ENCODE results near the gene GSS. TPM values are rescaled to one million over a fixed set of nuclear protein-coding genes. Genes with fewer than 3 reads are reported as not detected.

GSS gene
- total RNA-seq, 1 experiment from 2014 or later, result 95.9 TPM

DNA sequence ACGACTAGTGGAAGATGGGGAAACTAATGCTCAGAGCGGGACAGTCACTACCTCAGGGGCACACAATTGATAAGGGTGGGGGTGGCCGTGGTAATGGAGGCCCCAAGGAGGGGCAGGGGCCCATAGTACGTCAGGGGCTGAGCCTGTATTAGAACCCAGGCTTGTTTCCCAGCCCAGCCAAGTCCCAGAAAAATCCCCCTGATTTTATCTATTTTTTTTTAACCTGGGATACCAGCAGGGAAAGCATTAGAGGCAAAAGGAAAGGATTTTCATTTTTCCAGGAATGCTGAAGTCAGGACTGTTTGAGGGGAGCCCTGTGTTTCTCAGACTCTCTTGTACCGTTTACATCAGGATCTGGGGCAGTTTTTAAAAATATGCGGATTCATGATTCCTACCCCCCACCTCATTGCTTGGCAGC is 444 bp upstream of the GSS start:
- no TSS peak for BruUV-seq (replicated peaks)
- peak overlapping the region; percentile 90 for H3K4me2 ChIP-seq (ENCODE audit: low read length)
- ChIA-PET POLR2A (ENCODE audit: unreplicated experiment) (interaction anchor here (0.6 to 1.0 kb wide), 3 partner anchors 81 to 919 kb away, joined by 4 to 5 read pairs (median 4); no protein-coding TSS in a partner anchor), CTCF (interaction anchor here (0.5 to 1.5 kb wide), 7 partner anchors 15 to 307 kb away, joined by 3 to 30 read pairs (median 7); partner anchors contain the start of genes ACSS2 and GGT7)
- H3K79me2 ChIP-seq (ENCODE audit: low read length), result peaks cover 22% of the 10 kb centered on the region
- H4K20me1 ChIP-seq (ENCODE audit: low read length), result no peaks in the 10 kb centered on the region
- H3K4me1 ChIP-seq (ENCODE audit: insufficient read depth, low read length), result peaks cover 17% of the 10 kb centered on the region
- H3F3A ChIP-seq (ENCODE audit: low read length, unreplicated experiment), result no peaks in the 10 kb centered on the region
- DNase-seq (no peak), ATAC-seq (no peak)
- no peak for TF ChIP-seq EZH2 (IDR thresholded peaks at IDR 0.05; ENCODE audit: low read length, unreplicated experiment)
- intact Hi-C loops (cut with micrococcal nuclease), result no loop called here
- no peaks in the 10 kb centered on the region for H3K27me3 ChIP-seq (ENCODE audit: low read length)
- H3K9me2 ChIP-seq (replicated peaks; ENCODE audit: low read length), result no peaks in the 10 kb centered on the region
- no peak overlapping the region for H3K27ac ChIP-seq (ENCODE audit: low read length)
- H3K9me3 ChIP-seq (ENCODE audit: low read length), result no peaks in the 10 kb centered on the region
- H2AFZ ChIP-seq (ENCODE audit: low read length), result peak overlapping the region; percentile 80
- peak overlapping the region; percentile 89 for H3K9ac ChIP-seq (ENCODE audit: low read length)
- no peaks in the 10 kb centered on the region for H3K36me3 ChIP-seq (ENCODE audit: low read depth, low read length)
- H3K4me3 ChIP-seq (ENCODE audit: low read length), result peak overlapping the region; percentile 76

DNA sequence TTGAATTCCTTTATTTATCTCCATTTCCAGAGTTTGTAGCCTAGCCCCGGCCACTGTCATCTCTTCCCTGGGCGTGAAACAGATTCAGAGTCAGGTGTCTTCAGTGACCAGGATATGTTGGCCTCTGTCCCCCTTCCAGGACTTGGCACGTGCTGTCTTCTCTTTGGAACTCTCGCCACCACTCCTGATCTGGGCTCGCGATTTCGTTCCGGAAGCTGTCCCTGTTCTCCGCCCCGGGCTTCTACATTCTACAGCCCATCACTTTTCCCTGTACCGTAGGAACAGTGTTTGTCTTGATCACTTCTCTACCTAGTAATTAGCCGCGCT is 739 bp downstream of the GSS start:
- H3K9me3 ChIP-seq (ENCODE audit: low read length), result no peaks in the 10 kb centered on the region
- DNase-seq, result peak; percentile 38
- no peaks in the 10 kb centered on the region for H3F3A ChIP-seq (ENCODE audit: low read length, unreplicated experiment)
- peak overlapping the region; percentile 89 for H3K9ac ChIP-seq (ENCODE audit: low read length)
- peak; percentile 23 for ATAC-seq
- no peaks in the 10 kb centered on the region for H3K27me3 ChIP-seq (ENCODE audit: low read length)
- H3K9me2 ChIP-seq (replicated peaks; ENCODE audit: low read length), result no peaks in the 10 kb centered on the region
- peaks cover 4% of the 10 kb centered on the region; the same call in 1 of the 2 replicates for H3K36me3 ChIP-seq (ENCODE audit: low read depth, low read length)
- intact Hi-C loops (cut with micrococcal nuclease), result loop anchor here (1.0 to 2.0 kb wide), 2 partner anchors 48 to 81 kb away; no protein-coding TSS in a partner anchor
- H3K4me3 ChIP-seq (ENCODE audit: low read length), result peak overlapping the region; percentile 76
- peak overlapping the region; percentile 90 for H3K4me2 ChIP-seq (ENCODE audit: low read length)
- peaks cover 17% of the 10 kb centered on the region for H3K4me1 ChIP-seq (ENCODE audit: insufficient read depth, low read length)
- TF ChIP-seq EZH2phosphoT487 (IDR thresholded peaks at IDR 0.05; ENCODE audit: borderline replicate concordance, low read length) (no peak), EZH2 (IDR thresholded peaks at IDR 0.05; ENCODE audit: low read length, unreplicated experiment) (no peak)
- TF ChIP-seq, protein P1, sequence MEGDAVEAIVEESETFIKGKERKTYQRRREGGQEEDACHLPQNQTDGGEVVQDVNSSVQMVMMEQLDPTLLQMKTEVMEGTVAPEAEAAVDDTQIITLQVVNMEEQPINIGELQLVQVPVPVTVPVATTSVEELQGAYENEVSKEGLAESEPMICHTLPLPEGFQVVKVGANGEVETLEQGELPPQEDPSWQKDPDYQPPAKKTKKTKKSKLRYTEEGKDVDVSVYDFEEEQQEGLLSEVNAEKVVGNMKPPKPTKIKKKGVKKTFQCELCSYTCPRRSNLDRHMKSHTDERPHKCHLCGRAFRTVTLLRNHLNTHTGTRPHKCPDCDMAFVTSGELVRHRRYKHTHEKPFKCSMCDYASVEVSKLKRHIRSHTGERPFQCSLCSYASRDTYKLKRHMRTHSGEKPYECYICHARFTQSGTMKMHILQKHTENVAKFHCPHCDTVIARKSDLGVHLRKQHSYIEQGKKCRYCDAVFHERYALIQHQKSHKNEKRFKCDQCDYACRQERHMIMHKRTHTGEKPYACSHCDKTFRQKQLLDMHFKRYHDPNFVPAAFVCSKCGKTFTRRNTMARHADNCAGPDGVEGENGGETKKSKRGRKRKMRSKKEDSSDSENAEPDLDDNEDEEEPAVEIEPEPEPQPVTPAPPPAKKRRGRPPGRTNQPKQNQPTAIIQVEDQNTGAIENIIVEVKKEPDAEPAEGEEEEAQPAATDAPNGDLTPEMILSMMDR (conservative IDR thresholded peaks at IDR 0.05; ENCODE audit: low read depth, low read length), result no peak
- ChIA-PET POLR2A (ENCODE audit: unreplicated experiment) (interaction anchor here (0.7 kb wide), 1 partner anchor 11 kb away, joined by 3 read pairs; no protein-coding TSS in a partner anchor), CTCF (interaction anchor here (1.5 kb wide), 2 partner anchors 47 to 81 kb away, joined by 4 to 30 read pairs; no protein-coding TSS in a partner anchor)
- BruUV-seq (replicated peaks), result no TSS peak
- H3K27ac ChIP-seq (ENCODE audit: low read length), result peak overlapping the region; percentile 67
- peaks cover 22% of the 10 kb centered on the region for H3K79me2 ChIP-seq (ENCODE audit: low read length)
- H2AFZ ChIP-seq (ENCODE audit: low read length), result peak overlapping the region; percentile 80
- H4K20me1 ChIP-seq (ENCODE audit: low read length), result no peaks in the 10 kb centered on the region

DNA sequence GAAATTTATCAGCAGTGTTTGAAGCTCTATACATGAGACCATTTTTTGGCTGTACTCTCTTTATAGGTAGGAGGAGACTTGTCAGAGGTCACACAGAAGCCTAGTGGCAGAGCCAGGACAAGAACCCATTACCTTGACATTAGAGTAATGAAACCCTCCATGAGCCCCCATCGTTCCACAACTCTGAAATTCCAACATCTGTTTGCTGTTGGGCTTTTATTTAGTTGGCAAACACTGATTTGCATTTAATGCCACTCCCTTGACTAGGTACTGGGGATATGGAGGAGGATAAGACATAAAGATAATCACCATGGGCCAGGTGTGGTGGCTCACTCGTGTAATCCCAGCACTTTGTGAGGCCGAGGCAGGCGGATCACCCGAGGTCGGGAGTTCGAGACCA is 1.6 kb downstream of the GSS start:
- peaks cover 6% of the 10 kb centered on the region; the same call in 1 of the 2 replicates for H3K36me3 ChIP-seq (ENCODE audit: low read depth, low read length)

More for the DNA sequence above, 1.6 kb downstream of the GSS start:
- no peak overlapping the region for H3K4me3 ChIP-seq (ENCODE audit: low read length)
- ChIA-PET POLR2A (ENCODE audit: unreplicated experiment) (no interaction called here), CTCF (no interaction called here)
- ATAC-seq, result no peak
- H3K9ac ChIP-seq (ENCODE audit: low read length), result no peak overlapping the region
- no peaks in the 10 kb centered on the region for H3K9me2 ChIP-seq (replicated peaks; ENCODE audit: low read length)
- no peak overlapping the region for H3K4me2 ChIP-seq (ENCODE audit: low read length)
- no peak overlapping the region for H2AFZ ChIP-seq (ENCODE audit: low read length)
- TF ChIP-seq EZH2phosphoT487 (IDR thresholded peaks at IDR 0.05; ENCODE audit: borderline replicate concordance, low read length) (no peak), EZH2 (IDR thresholded peaks at IDR 0.05; ENCODE audit: low read length, unreplicated experiment) (no peak)
- TF ChIP-seq, protein P1 (conservative IDR thresholded peaks at IDR 0.05; ENCODE audit: low read depth, low read length), result no peak
- no peak for DNase-seq
- peaks cover 22% of the 10 kb centered on the region for H3K79me2 ChIP-seq (ENCODE audit: low read length)
- H3K4me1 ChIP-seq (ENCODE audit: insufficient read depth, low read length), result peaks cover 17% of the 10 kb centered on the region
- H3F3A ChIP-seq (ENCODE audit: low read length, unreplicated experiment), result no peaks in the 10 kb centered on the region
- no TSS peak for BruUV-seq (replicated peaks)
- intact Hi-C loops (cut with micrococcal nuclease), result loop anchor here (2.0 kb wide), 1 partner anchor 47 kb away; no protein-coding TSS in a partner anchor
- no peaks in the 10 kb centered on the region for H3K27me3 ChIP-seq (ENCODE audit: low read length)
- no peak overlapping the region for H3K27ac ChIP-seq (ENCODE audit: low read length)
- no peaks in the 10 kb centered on the region for H3K9me3 ChIP-seq (ENCODE audit: low read length)
- no peaks in the 10 kb centered on the region for H4K20me1 ChIP-seq (ENCODE audit: low read length)
